ENCODE results near the gene CCDC120.

DNA sequence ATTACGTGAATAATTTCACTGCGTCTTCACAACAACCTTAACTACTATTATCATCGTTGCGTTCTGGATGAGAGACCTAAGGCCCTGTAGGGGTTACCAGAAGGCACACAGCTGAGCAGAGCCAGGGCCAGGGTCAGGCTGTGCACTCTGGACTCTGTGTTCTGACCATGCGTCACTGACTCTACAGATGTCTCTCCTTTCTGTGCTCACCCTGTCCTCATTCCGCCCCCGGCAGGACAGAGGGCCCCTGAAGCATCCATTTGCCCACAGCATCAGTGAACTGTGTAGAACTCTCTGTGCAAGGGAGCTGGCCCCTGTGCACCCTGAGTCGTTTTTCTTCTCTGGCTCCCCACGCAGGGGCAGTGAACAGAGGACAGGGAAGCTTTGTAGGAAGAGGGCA, 43.4 kb downstream of the CCDC120 start:
- TF ChIP-seq, protein P1, sequence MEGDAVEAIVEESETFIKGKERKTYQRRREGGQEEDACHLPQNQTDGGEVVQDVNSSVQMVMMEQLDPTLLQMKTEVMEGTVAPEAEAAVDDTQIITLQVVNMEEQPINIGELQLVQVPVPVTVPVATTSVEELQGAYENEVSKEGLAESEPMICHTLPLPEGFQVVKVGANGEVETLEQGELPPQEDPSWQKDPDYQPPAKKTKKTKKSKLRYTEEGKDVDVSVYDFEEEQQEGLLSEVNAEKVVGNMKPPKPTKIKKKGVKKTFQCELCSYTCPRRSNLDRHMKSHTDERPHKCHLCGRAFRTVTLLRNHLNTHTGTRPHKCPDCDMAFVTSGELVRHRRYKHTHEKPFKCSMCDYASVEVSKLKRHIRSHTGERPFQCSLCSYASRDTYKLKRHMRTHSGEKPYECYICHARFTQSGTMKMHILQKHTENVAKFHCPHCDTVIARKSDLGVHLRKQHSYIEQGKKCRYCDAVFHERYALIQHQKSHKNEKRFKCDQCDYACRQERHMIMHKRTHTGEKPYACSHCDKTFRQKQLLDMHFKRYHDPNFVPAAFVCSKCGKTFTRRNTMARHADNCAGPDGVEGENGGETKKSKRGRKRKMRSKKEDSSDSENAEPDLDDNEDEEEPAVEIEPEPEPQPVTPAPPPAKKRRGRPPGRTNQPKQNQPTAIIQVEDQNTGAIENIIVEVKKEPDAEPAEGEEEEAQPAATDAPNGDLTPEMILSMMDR (IDR thresholded peaks at IDR 0.05) = no peak
- TF ChIP-seq POLR2A (IDR thresholded peaks at IDR 0.05) (no peak), POLR2AphosphoS5 (IDR thresholded peaks at IDR 0.05) (no peak)

Data from prostate gland (tissue), 2 donors.